ENCODE data around the gene PZP. TPM values are rescaled to one million over a fixed set of nuclear protein-coding genes. Genes with fewer than 3 reads are reported as not detected.

The PZP gene
- total and polyA plus RNA-seq, 2 of the 8 experiments (the other 6 are each of a cell fraction or from before 2014, with no cell fraction given): 0.08 TPM; not detected in 1

DNA sequence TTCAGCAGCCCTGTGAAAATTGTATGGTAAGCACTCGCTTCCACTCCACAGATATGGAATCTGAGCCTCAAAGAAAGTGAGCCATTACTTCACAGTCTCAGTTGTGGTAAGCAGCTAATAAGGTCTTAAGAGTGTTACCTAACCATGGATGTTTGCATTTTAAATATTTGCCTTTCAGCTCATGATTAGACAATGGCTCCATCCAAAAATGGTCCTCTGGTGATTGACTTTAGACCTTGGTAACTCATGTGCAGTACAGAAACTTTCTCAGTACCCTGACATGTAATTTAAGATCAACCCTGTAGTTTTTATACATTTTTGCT, 94.2 kb downstream of the PZP start (continued):
- TF ChIP-seq, protein P1, sequence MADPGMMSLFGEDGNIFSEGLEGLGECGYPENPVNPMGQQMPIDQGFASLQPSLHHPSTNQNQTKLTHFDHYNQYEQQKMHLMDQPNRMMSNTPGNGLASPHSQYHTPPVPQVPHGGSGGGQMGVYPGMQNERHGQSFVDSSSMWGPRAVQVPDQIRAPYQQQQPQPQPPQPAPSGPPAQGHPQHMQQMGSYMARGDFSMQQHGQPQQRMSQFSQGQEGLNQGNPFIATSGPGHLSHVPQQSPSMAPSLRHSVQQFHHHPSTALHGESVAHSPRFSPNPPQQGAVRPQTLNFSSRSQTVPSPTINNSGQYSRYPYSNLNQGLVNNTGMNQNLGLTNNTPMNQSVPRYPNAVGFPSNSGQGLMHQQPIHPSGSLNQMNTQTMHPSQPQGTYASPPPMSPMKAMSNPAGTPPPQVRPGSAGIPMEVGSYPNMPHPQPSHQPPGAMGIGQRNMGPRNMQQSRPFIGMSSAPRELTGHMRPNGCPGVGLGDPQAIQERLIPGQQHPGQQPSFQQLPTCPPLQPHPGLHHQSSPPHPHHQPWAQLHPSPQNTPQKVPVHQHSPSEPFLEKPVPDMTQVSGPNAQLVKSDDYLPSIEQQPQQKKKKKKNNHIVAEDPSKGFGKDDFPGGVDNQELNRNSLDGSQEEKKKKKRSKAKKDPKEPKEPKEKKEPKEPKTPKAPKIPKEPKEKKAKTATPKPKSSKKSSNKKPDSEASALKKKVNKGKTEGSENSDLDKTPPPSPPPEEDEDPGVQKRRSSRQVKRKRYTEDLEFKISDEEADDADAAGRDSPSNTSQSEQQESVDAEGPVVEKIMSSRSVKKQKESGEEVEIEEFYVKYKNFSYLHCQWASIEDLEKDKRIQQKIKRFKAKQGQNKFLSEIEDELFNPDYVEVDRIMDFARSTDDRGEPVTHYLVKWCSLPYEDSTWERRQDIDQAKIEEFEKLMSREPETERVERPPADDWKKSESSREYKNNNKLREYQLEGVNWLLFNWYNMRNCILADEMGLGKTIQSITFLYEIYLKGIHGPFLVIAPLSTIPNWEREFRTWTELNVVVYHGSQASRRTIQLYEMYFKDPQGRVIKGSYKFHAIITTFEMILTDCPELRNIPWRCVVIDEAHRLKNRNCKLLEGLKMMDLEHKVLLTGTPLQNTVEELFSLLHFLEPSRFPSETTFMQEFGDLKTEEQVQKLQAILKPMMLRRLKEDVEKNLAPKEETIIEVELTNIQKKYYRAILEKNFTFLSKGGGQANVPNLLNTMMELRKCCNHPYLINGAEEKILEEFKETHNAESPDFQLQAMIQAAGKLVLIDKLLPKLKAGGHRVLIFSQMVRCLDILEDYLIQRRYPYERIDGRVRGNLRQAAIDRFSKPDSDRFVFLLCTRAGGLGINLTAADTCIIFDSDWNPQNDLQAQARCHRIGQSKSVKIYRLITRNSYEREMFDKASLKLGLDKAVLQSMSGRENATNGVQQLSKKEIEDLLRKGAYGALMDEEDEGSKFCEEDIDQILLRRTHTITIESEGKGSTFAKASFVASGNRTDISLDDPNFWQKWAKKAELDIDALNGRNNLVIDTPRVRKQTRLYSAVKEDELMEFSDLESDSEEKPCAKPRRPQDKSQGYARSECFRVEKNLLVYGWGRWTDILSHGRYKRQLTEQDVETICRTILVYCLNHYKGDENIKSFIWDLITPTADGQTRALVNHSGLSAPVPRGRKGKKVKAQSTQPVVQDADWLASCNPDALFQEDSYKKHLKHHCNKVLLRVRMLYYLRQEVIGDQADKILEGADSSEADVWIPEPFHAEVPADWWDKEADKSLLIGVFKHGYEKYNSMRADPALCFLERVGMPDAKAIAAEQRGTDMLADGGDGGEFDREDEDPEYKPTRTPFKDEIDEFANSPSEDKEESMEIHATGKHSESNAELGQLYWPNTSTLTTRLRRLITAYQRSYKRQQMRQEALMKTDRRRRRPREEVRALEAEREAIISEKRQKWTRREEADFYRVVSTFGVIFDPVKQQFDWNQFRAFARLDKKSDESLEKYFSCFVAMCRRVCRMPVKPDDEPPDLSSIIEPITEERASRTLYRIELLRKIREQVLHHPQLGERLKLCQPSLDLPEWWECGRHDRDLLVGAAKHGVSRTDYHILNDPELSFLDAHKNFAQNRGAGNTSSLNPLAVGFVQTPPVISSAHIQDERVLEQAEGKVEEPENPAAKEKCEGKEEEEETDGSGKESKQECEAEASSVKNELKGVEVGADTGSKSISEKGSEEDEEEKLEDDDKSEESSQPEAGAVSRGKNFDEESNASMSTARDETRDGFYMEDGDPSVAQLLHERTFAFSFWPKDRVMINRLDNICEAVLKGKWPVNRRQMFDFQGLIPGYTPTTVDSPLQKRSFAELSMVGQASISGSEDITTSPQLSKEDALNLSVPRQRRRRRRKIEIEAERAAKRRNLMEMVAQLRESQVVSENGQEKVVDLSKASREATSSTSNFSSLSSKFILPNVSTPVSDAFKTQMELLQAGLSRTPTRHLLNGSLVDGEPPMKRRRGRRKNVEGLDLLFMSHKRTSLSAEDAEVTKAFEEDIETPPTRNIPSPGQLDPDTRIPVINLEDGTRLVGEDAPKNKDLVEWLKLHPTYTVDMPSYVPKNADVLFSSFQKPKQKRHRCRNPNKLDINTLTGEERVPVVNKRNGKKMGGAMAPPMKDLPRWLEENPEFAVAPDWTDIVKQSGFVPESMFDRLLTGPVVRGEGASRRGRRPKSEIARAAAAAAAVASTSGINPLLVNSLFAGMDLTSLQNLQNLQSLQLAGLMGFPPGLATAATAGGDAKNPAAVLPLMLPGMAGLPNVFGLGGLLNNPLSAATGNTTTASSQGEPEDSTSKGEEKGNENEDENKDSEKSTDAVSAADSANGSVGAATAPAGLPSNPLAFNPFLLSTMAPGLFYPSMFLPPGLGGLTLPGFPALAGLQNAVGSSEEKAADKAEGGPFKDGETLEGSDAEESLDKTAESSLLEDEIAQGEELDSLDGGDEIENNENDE (IDR thresholded peaks at IDR 0.05; ENCODE audit: insufficient replicate concordance, low read length): no peak
- TF ChIP-seq, protein P2, sequence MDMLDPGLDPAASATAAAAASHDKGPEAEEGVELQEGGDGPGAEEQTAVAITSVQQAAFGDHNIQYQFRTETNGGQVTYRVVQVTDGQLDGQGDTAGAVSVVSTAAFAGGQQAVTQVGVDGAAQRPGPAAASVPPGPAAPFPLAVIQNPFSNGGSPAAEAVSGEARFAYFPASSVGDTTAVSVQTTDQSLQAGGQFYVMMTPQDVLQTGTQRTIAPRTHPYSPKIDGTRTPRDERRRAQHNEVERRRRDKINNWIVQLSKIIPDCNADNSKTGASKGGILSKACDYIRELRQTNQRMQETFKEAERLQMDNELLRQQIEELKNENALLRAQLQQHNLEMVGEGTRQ (IDR thresholded peaks at IDR 0.05; ENCODE audit: low read length): no peak
- TF ChIP-seq RBBP5 (IDR thresholded peaks at IDR 0.05; ENCODE audit: borderline replicate concordance, low read depth, low read length) (no peak), SP2 (IDR thresholded peaks at IDR 0.05; ENCODE audit: low read length) (no peak)
